K562 (cell line): Measurements from ENCODE around the gene NTRK1. TPM values are rescaled to one million over a fixed set of nuclear protein-coding genes. Genes with fewer than 3 reads are reported as not detected.

Experiments
- ARID4B ChIP-seq: sonication (generic); formaldehyde crosslinking; IDR thresholded peaks from 2 replicates; pipeline ENCODE4 v1.8.0; 2022; ENCODE audit warnings: mild to moderate bottlenecking, missing genetic modification reagents
- CTBP1 ChIP-seq: fragments of 450-650 bp; IDR thresholded peaks from 2 replicates; pipeline ENCODE4 v1.6.1; 2016; ENCODE audit warnings: borderline replicate concordance
- GTF2B ChIP-seq: IDR thresholded peaks from 2 replicates; pipeline ENCODE4 v1.6.1; 2011; ENCODE audit not compliant: insufficient read length; ENCODE audit errors: extremely low read depth
- HCFC1 ChIP-seq: IDR thresholded peaks from 2 replicates; pipeline ENCODE4 v1.6.1; 2012; ENCODE audit warnings: low read depth, low read length, improper control_type of control experiment
- HMG20B ChIP-seq: fragments of 250-450 bp; sonication (Bioruptor Pico); IDR thresholded peaks from 2 replicates; pipeline ENCODE4 v1.5.0; 2021; ENCODE audit warnings: mild to moderate bottlenecking
- MNT ChIP-seq, 2 experiments: fragments of 450-650 bp; conservative IDR thresholded peaks; 2 replicates each; pipeline ENCODE4 v1.6.1; 2017; ENCODE audit warnings: mild to moderate bottlenecking in 2 of 2, moderate library complexity in 2 of 2
- RBFOX2 ChIP-seq: fragments of 200-400 bp; formaldehyde crosslinking; IDR thresholded peaks from 2 replicates; pipeline ENCODE4 v1.6.1; 2017; ENCODE audit warnings: low read depth, mild to moderate bottlenecking, low read length, moderate library complexity
- RNF2 ChIP-seq: sonication (generic); IDR thresholded peaks from 2 replicates; pipeline ENCODE4 v1.6.1; 2016
- SMARCB1 ChIP-seq: IDR thresholded peaks from 2 replicates; pipeline ENCODE4 v1.6.1; 2011; ENCODE audit warnings: improper control_type of control experiment, low read depth; ENCODE audit not compliant: insufficient read length
- TOE1 ChIP-seq, 2 experiments: fragments of 450-650 bp in 1 of 2; sonication (generic) in 1 of 2; formaldehyde crosslinking in 1 of 2; IDR thresholded peaks; 2 replicates each; pipeline versions ENCODE4 v1.7.1 to v1.8.0; 2016 to 2022; ENCODE audit warnings: borderline replicate concordance in 2 of 2, mild to moderate bottlenecking in 2 of 2, antibody characterized with exemption in 1 of 2, inconsistent platforms in 1 of 2, low read depth in 1 of 2, missing genetic modification reagents in 1 of 2, moderate library complexity in 1 of 2
- ZBTB2 ChIP-seq: fragments of 450-650 bp; IDR thresholded peaks from 2 replicates; pipeline ENCODE4 v1.6.1; 2016; ENCODE audit warnings: antibody characterized with exemption
- ZNF507 ChIP-seq: conservative IDR thresholded peaks from 2 replicates; pipeline ENCODE4 v1.6.1; 2017; ENCODE audit warnings: missing genetic modification characterization, missing compliant biosample characterization
- polyA plus RNA-seq, 8 experiments: library from polyadenylated mRNA; depleted of rRNA in 4 of 8; stranded (reverse) in 5 of 8; unstranded in 3 of 8; fragments of >200 nt; fragmentation: Nextera tagmentation in 2 of 8; fragmentation: Illumina TruSeq in 1 of 8; extraction: Ambion mirVana in 2 of 8; extraction: Trizol in 1 of 8; gene quantifications; 2 replicates each; pipeline versions ENCODE4 v1.2.1 to v1.2.3, GENCODE V29; 2011 to 2014; ENCODE audit warnings: inconsistent platforms in 1 of 8, missing spikeins in 1 of 8
- total RNA-seq, 7 experiments: library from RNA; depleted of rRNA in 6 of 7; stranded (reverse); fragments of >200 nt in 6 of 7; fragmentation: Illumina TruSeq in 2 of 7; extraction: Trizol in 2 of 7; gene quantifications; 2 replicates each; pipeline versions ENCODE4 v1.2.1 to v1.2.3, GENCODE V29; 2011 to 2021; ENCODE audit warnings: low replicate concordance in 1 of 7
- TF ChIP-seq, protein P1 (sequence below): sonication (generic); formaldehyde crosslinking; IDR thresholded peaks from 2 replicates; pipeline ENCODE4 v1.8.0; 2022; ENCODE audit warnings: missing genetic modification reagents, mild to moderate bottlenecking, moderate library complexity, borderline replicate concordance
- TF ChIP-seq, protein P2 (sequence below): fragments of 450-650 bp; formaldehyde crosslinking; IDR thresholded peaks from 2 replicates; pipeline ENCODE4 v1.4.0; 2020; ENCODE audit warnings: mild to moderate bottlenecking, moderate library complexity

The NTRK1 gene
- total and polyA plus RNA-seq, 9 of the 15 experiments (the other 6 are each of a cell fraction or from before 2014, with no cell fraction given) = 0.46 to 30.0 (median 7.9) TPM

DNA sequence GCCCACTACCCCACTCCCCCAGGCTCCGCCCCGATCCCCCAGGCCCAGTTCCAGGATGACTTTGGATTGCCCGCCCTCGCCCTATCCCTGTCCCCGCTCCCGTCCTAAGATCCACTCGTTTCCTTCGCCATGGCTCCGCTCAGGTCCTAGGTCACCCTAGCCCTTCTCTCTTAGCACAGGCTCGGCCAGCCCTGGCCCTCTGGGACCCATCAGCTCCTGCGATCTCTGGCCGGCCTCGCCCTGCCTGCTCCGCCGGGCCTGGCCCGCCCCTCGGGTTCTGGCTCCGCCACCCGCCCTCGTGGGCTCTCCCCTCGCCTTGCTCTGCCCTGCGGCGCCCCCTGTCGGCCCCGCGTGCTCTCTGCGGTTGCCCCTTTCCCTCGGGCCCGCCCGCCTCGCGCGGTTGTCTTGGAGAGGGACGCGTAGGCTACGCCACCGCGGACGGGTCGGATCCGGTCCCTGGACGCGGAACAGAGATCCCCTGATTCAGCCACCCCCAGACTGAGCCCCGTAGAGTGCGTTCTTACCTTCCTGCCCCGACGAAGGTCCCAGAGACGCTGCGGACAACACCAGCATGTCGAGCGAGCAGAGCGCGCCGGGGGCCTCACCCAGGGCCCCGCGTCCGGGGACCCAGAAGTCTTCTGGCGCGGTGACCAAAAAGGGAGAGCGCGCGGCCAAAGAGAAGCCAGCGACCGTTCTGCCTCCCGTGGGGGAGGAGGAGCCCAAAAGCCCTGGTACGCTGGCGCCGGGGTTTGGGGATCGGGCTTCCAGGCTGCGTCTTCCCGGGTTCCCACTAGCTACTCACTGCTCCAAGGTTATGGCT, 59.8 kb downstream of the NTRK1 start, which contains the start of gene LRRC71 (continued):
- TF ChIP-seq ARID4B (CRISPR knock-in tag) (peak; percentile 60; the same call in 1 of the 2 replicates), GTF2B (no peak), MNT (conservative IDR thresholded peaks at IDR 0.05) (peak; percentile 78 to 89), HMG20B (CRISPR knock-in tag) (no peak), RBFOX2 (peak; percentile 61), TOE1 (IDR thresholded peaks at IDR 0.05; ENCODE audit: borderline replicate concordance) (peak; percentile 43; the same call in 1 of the 2 replicates), TOE1 (CRISPR knock-in tag; IDR thresholded peaks at IDR 0.05; ENCODE audit: borderline replicate concordance, low read depth) (no peak), CTBP1 (peak; percentile 92), SMARCB1 (peak; percentile 68), ZNF507 (tag) (no peak), HCFC1 (peak; percentile 44; the same call in 1 of the 2 replicates), ZBTB2 (peak; percentile 27; the same call in 1 of the 2 replicates), RNF2 (peak; percentile 51; the same call in 1 of the 2 replicates)
- TF ChIP-seq, protein P1, sequence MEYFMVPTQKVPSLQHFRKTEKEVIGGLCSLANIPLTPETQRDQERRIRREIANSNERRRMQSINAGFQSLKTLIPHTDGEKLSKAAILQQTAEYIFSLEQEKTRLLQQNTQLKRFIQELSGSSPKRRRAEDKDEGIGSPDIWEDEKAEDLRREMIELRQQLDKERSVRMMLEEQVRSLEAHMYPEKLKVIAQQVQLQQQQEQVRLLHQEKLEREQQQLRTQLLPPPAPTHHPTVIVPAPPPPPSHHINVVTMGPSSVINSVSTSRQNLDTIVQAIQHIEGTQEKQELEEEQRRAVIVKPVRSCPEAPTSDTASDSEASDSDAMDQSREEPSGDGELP (CRISPR knock-in tag) = peak; percentile 83; the same call in 1 of the 2 replicates
- TF ChIP-seq, protein P2, sequence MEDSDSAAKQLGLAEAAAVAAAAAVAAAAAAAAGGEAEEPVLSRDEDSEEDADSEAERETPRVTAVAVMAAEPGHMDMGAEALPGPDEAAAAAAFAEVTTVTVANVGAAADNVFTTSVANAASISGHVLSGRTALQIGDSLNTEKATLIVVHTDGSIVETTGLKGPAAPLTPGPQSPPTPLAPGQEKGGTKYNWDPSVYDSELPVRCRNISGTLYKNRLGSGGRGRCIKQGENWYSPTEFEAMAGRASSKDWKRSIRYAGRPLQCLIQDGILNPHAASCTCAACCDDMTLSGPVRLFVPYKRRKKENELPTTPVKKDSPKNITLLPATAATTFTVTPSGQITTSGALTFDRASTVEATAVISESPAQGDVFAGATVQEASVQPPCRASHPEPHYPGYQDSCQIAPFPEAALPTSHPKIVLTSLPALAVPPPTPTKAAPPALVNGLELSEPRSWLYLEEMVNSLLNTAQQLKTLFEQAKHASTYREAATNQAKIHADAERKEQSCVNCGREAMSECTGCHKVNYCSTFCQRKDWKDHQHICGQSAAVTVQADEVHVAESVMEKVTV = peak; percentile 95
